Caco-2 (cell line): ENCODE results near the gene FHL1. TPM values are rescaled to one million over a fixed set of nuclear protein-coding genes. Genes with fewer than 3 reads are reported as not detected.

Experiments
- BruUV-seq: library from RNA; stranded (reverse); fragments of 400-500 nt; replicated peaks from 2 replicates; lab custom pipeline; 2021; lab: Mats Ljungman, UMichigan
- CTCF ChIA-PET: fragments of 300-600 bp; sonication (Branson Sonifier 250); formaldehyde crosslinking; loops from one replicate; lab custom pipeline; 2022; ENCODE audit warnings: antibody characterized with exemption; lab: Charles Lee
- POLR2A ChIA-PET: fragments of 300-600 bp; sonication (Branson Sonifier 250); formaldehyde crosslinking; loops from one replicate; lab custom pipeline; 2022; ENCODE audit warnings: antibody characterized with exemption; lab: Charles Lee
- DNase-seq, 2 experiments: peaks; one replicate each; pipeline versions ENCODE4 v3.0.0 to v3.0.0-alpha.2; 2020 to 2022
- H3K27me3 ChIP-seq: replicated peaks from 2 replicates; pipeline ENCODE4 v1.6.0; 2011; ENCODE audit warnings: low read length; ENCODE audit not compliant: control insufficient read depth, insufficient read depth
- H3K36me3 ChIP-seq: 2 replicates; pipeline ENCODE4 v1.5.1; 2011; ENCODE audit warnings: low read length; ENCODE audit not compliant: control insufficient read depth, insufficient read depth
- H3K4me1 ChIP-seq: fragments of 250-450 bp; sonication (Bioruptor Pico); 2 replicates; pipeline ENCODE4 v1.5.1; 2020; ENCODE audit warnings: mild to moderate bottlenecking
- H3K4me3 ChIP-seq: 2 replicates; pipeline ENCODE4 v1.5.1; 2011; ENCODE audit warnings: low read depth, mild to moderate bottlenecking, control low read depth, low read length
- H3K9me3 ChIP-seq: fragments of 250-450 bp; sonication (Bioruptor Pico); 2 replicates; pipeline ENCODE4 v1.5.1; 2020; ENCODE audit warnings: mild to moderate bottlenecking, moderate library complexity
- H3K27ac Mint-ChIP-seq: one replicate; pipeline ENCODE4 v1.8.0; 2022; ENCODE audit warnings: mixed read lengths; ENCODE audit not compliant: unreplicated experiment
- H3K27me3 Mint-ChIP-seq: one replicate; pipeline ENCODE4 v1.8.0; 2022; ENCODE audit warnings: mixed read lengths; ENCODE audit not compliant: insufficient read depth, unreplicated experiment
- H3K36me3 Mint-ChIP-seq: one replicate; pipeline ENCODE4 v1.8.0; 2022; ENCODE audit warnings: mild to moderate bottlenecking, mixed read lengths; ENCODE audit not compliant: insufficient read depth, unreplicated experiment
- H3K4me1 Mint-ChIP-seq: one replicate; pipeline ENCODE4 v1.8.0; 2022; ENCODE audit warnings: low read depth, mixed read lengths; ENCODE audit not compliant: unreplicated experiment
- H3K4me3 Mint-ChIP-seq: one replicate; pipeline ENCODE4 v1.8.0; 2022; ENCODE audit warnings: mild to moderate bottlenecking, moderate library complexity, mixed read lengths; ENCODE audit not compliant: unreplicated experiment
- H3K9me3 Mint-ChIP-seq: one replicate; pipeline ENCODE4 v1.8.0; 2022; ENCODE audit warnings: mixed read lengths; ENCODE audit not compliant: unreplicated experiment
- intact Hi-C: fragments of 100-400 bp; cut with micrococcal nuclease; formaldehyde crosslinking; loops from one replicate; pipeline ENCODE4 v1.10.0; 2022; ENCODE audit not compliant: unreplicated experiment
- total RNA-seq: library from RNA; stranded (reverse); gene quantifications from 2 replicates; pipeline ENCODE4 v1.2.3, GENCODE V29; 2022
- TF ChIP-seq, protein P1 (sequence below), 2 experiments: fragments of 200-600 bp in 1 of 2; IDR thresholded peaks; 1 replicate in 1 of 2; 2 replicates in 1 of 2; pipeline versions ENCODE4 v1.5.1 to v1.8.0; 2011 to 2022; ENCODE audit warnings: antibody characterized with exemption in 1 of 2, control low read depth in 1 of 2, inconsistent platforms in 1 of 2, low read depth in 1 of 2, low read length in 1 of 2, mild to moderate bottlenecking in 1 of 2, moderate library complexity in 1 of 2; ENCODE audit not compliant: insufficient read depth in 1 of 2, severe bottlenecking in 1 of 2, unreplicated experiment in 1 of 2

FHL1 gene
- total RNA-seq, 1 experiment from 2014 or later = 0.16 TPM

DNA sequence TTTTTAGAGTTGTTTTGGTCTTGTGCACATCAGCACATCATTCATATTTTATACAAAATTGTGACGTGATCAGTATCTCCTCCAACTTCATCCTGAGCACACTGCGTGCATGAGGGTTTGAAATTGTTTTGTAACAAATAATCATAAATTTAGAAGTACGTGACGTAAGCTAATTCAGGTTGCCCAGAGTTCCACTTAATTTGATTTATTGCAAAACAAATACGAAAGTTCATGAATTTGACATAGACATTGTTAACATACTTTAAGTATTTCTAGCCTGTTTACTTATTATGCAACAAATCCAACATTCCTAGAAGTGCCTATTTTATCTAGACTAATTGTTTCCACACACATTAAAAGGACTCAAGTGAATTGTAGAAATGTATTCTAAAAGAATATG is 55.6 kb downstream of the FHL1 start:
- intact Hi-C loops = loop anchor here (10.0 kb wide), 1 partner anchor 62 kb away; no protein-coding TSS in a partner anchor
- ChIA-PET CTCF (no interaction called here), POLR2A (no interaction called here)
- Mint-ChIP-seq H3K36me3 (no peaks in the 10 kb centered on the region), H3K4me1 (no peaks in the 10 kb centered on the region), H3K4me3 (no peak overlapping the region), H3K27me3 (no peaks in the 10 kb centered on the region), H3K9me3 (no peaks in the 10 kb centered on the region), H3K27ac (no peak overlapping the region)
- peaks cover 10% of the 10 kb centered on the region for H3K4me1 ChIP-seq
- no TSS peak for BruUV-seq
- TF ChIP-seq, protein P1, sequence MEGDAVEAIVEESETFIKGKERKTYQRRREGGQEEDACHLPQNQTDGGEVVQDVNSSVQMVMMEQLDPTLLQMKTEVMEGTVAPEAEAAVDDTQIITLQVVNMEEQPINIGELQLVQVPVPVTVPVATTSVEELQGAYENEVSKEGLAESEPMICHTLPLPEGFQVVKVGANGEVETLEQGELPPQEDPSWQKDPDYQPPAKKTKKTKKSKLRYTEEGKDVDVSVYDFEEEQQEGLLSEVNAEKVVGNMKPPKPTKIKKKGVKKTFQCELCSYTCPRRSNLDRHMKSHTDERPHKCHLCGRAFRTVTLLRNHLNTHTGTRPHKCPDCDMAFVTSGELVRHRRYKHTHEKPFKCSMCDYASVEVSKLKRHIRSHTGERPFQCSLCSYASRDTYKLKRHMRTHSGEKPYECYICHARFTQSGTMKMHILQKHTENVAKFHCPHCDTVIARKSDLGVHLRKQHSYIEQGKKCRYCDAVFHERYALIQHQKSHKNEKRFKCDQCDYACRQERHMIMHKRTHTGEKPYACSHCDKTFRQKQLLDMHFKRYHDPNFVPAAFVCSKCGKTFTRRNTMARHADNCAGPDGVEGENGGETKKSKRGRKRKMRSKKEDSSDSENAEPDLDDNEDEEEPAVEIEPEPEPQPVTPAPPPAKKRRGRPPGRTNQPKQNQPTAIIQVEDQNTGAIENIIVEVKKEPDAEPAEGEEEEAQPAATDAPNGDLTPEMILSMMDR (IDR thresholded peaks at IDR 0.05; ENCODE audit: insufficient read depth in 1 of 2, low read depth in 1 of 2, low read length in 1 of 2, severe bottlenecking in 1 of 2, unreplicated experiment in 1 of 2) = no peak
- H3K36me3 ChIP-seq = no peaks in the 10 kb centered on the region
- no peak overlapping the region for H3K4me3 ChIP-seq
- H3K9me3 ChIP-seq = no peaks in the 10 kb centered on the region
- DNase-seq = no peak
- no peaks in the 10 kb centered on the region for H3K27me3 ChIP-seq

DNA sequence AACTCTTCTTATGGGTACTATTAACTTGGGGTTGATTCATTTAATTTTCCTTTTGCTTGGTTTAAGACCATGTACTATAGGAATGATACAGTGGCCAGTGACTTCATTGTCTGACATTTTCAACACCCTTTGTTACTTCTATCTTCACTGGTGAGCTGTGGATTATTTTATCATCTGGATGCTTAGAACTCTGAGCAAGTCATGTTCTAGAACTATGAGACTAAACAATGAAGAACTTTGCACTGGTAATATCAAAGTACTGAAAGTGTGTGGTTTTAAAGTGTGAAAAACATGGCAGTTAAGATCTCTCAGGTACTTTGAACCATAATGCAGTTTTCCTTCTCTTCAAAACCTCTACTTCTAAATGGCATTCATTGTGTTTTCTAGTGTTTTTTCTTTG is 56.1 kb downstream of the FHL1 start:
- BruUV-seq = no TSS peak
- Mint-ChIP-seq H3K36me3 (no peaks in the 10 kb centered on the region), H3K4me3 (no peak overlapping the region), H3K9me3 (no peaks in the 10 kb centered on the region), H3K4me1 (no peaks in the 10 kb centered on the region), H3K27ac (no peak overlapping the region), H3K27me3 (no peaks in the 10 kb centered on the region)
- DNase-seq = no peak
- CTCF ChIA-PET = no interaction called here
- Histone ChIP-seq H3K4me3 (no peak overlapping the region), H3K9me3 (no peaks in the 10 kb centered on the region), H3K36me3 (no peaks in the 10 kb centered on the region), H3K27me3 (no peaks in the 10 kb centered on the region), H3K4me1 (peaks cover 10% of the 10 kb centered on the region)
- TF ChIP-seq, protein P1 (IDR thresholded peaks at IDR 0.05; ENCODE audit: insufficient read depth in 1 of 2, low read depth in 1 of 2, low read length in 1 of 2, severe bottlenecking in 1 of 2, unreplicated experiment in 1 of 2) = no peak
- POLR2A ChIA-PET = no interaction called here
- intact Hi-C loops = loop anchor here (10.0 kb wide), 1 partner anchor 61 kb away; no protein-coding TSS in a partner anchor

DNA sequence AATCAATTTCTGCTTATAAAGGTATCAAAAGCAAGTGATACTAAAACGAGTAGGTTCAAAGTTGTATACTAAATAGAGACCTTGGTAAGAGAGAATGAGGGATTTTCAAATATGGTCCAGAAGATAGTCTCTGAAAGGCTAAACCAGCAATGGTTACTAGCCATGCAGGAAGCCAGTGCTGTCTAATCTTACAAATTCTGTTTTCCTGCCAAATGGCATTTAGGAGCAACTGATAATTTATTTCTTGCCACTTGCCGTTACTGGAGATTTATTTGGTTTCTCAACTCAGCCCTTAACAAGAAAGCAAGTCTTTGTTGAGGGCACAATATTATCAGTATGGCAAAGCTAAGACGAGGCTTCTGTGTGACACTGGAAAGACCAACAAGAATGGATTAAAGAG is 56.6 kb downstream of the FHL1 start:
- H3K27me3 ChIP-seq = no peaks in the 10 kb centered on the region
- Mint-ChIP-seq H3K4me3 (no peak overlapping the region), H3K27ac (no peak overlapping the region), H3K27me3 (no peaks in the 10 kb centered on the region), H3K9me3 (no peaks in the 10 kb centered on the region), H3K4me1 (no peaks in the 10 kb centered on the region), H3K36me3 (no peaks in the 10 kb centered on the region)
- BruUV-seq = no TSS peak
- no peaks in the 10 kb centered on the region for H3K36me3 ChIP-seq
- H3K9me3 ChIP-seq = no peaks in the 10 kb centered on the region
- ChIA-PET POLR2A (no interaction called here), CTCF (no interaction called here)
- intact Hi-C loops = loop anchor here (10.0 kb wide), 1 partner anchor 61 kb away; no protein-coding TSS in a partner anchor
- no peak overlapping the region for H3K4me3 ChIP-seq
- DNase-seq = no peak
- TF ChIP-seq, protein P1 (IDR thresholded peaks at IDR 0.05; ENCODE audit: insufficient read depth in 1 of 2, low read depth in 1 of 2, low read length in 1 of 2, severe bottlenecking in 1 of 2, unreplicated experiment in 1 of 2) = no peak
- peaks cover 10% of the 10 kb centered on the region for H3K4me1 ChIP-seq
